HG02840 (cell line): ENCODE data around the gene GRIN1.

Experiments used
- ATAC-seq: cut with Tn5 transposase; IDR thresholded peaks from one replicate; pipeline ENCODE4 v1.9.1; 2021; ENCODE audit warnings: mild to moderate bottlenecking, moderate library complexity, moderate number of reproducible peaks; ENCODE audit not compliant: unreplicated experiment, low FRiP score

GRIN1 gene

GRCh38 chr9:137145731-137146526, 7.0 kb downstream of the GRIN1 start:
- ATAC-seq = no peak

- ATAC-seq = no peak
Measured at GRCh38 chr9:137146527-137146918, 7.6 kb downstream of the GRIN1 start.

GRCh38 chr9:137147091-137147792, 8.3 kb downstream of the GRIN1 start:
- no peak for ATAC-seq

GRCh38 chr9:137147793-137148160, 8.8 kb downstream of the GRIN1 start:
- ATAC-seq = no peak

GRCh38 chr9:137148242-137148641, 9.3 kb downstream of the GRIN1 start:
- ATAC-seq = no peak

- ATAC-seq = no peak
Measured at GRCh38 chr9:137148661-137149060, 9.7 kb downstream of the GRIN1 start.

- no peak for ATAC-seq
Measured at GRCh38 chr9:137149363-137149762, 10.4 kb downstream of the GRIN1 start.

GRCh38 chr9:137149942-137150616, 11.1 kb downstream of the GRIN1 start:
- no peak for ATAC-seq

GRCh38 chr9:137150617-137151457, 11.9 kb downstream of the GRIN1 start:
- no peak for ATAC-seq

- no peak for ATAC-seq
Measured at GRCh38 chr9:137152844-137153405, 14.0 kb downstream of the GRIN1 start.

GRCh38 chr9:137156567-137157375, 17.8 kb downstream of the GRIN1 start:
- no peak for ATAC-seq

GRCh38 chr9:137157618-137158415, 18.9 kb downstream of the GRIN1 start:
- ATAC-seq = no peak

- ATAC-seq = no peak
Measured at GRCh38 chr9:137158625-137159024, 19.7 kb downstream of the GRIN1 start.

GRCh38 chr9:137159105-137160053, 20.4 kb downstream of the GRIN1 start:
- ATAC-seq = no peak

GRCh38 chr9:137160054-137160425, 21.1 kb downstream of the GRIN1 start:
- ATAC-seq = no peak

- ATAC-seq = no peak
Measured at GRCh38 chr9:137160716-137161557, 22.0 kb downstream of the GRIN1 start.
